ENCODE results near the gene CD38.
"Not testable (repeated sequence)": the region's sequence is repeated elsewhere in the genome, so short reads cannot be mapped to it uniquely, and the experiment has no call there.

CD38 gene

GRCh38 chr4:15762460-15762859 is 15.7 kb upstream of the CD38 start:
- DNase-seq (ENCODE audit: low spot score): not testable (repeated sequence)

- DNase-seq (ENCODE audit: low spot score): no peak
Observed at GRCh38 chr4:15765391-15765790, 12.7 kb upstream of the CD38 start.

- DNase-seq (ENCODE audit: low spot score): no peak
Observed at GRCh38 chr4:15765910-15766697, 12.0 kb upstream of the CD38 start.

- no peak for DNase-seq (ENCODE audit: low spot score)
Observed at GRCh38 chr4:15766821-15767220, 11.3 kb upstream of the CD38 start.

- DNase-seq (ENCODE audit: low spot score): no peak
Observed at GRCh38 chr4:15769202-15769601, 8.9 kb upstream of the CD38 start.

- no peak for DNase-seq (ENCODE audit: low spot score)
Observed at GRCh38 chr4:15771216-15772058, 6.7 kb upstream of the CD38 start.

- no peak for DNase-seq (ENCODE audit: low spot score)
Observed at GRCh38 chr4:15774020-15774420, 4.1 kb upstream of the CD38 start.

- DNase-seq (ENCODE audit: low spot score): no peak
Observed at GRCh38 chr4:15776871-15777648, 1.1 kb upstream of the CD38 start.

GRCh38 chr4:15777697-15778288 is 335 bp upstream of the CD38 start:
- DNase-seq (ENCODE audit: low spot score): no peak

- DNase-seq (ENCODE audit: low spot score): peak; percentile 76
Observed at GRCh38 chr4:15779306-15779705, 1.2 kb downstream of the CD38 start.

- no peak for DNase-seq (ENCODE audit: low spot score)
Observed at GRCh38 chr4:15779809-15780208, 1.7 kb downstream of the CD38 start.

- DNase-seq (ENCODE audit: low spot score): no peak
Observed at GRCh38 chr4:15781427-15782095, 3.4 kb downstream of the CD38 start.

GRCh38 chr4:15783676-15784075 is 5.5 kb downstream of the CD38 start:
- DNase-seq (ENCODE audit: low spot score): no peak

- DNase-seq (ENCODE audit: low spot score): no peak
Observed at GRCh38 chr4:15784959-15785634, 7.0 kb downstream of the CD38 start.

GRCh38 chr4:15786743-15787142 is 8.6 kb downstream of the CD38 start:
- no peak for DNase-seq (ENCODE audit: low spot score)

- no peak for DNase-seq (ENCODE audit: low spot score)
Observed at GRCh38 chr4:15792974-15793373, 14.8 kb downstream of the CD38 start.

- no peak for DNase-seq (ENCODE audit: low spot score)
Observed at GRCh38 chr4:15793506-15794363, 15.6 kb downstream of the CD38 start.

- no peak for DNase-seq (ENCODE audit: low spot score)
Observed at GRCh38 chr4:15794426-15794825, 16.3 kb downstream of the CD38 start.

- no peak for DNase-seq (ENCODE audit: low spot score)
Observed at GRCh38 chr4:15794905-15795304, 16.8 kb downstream of the CD38 start.

- no peak for DNase-seq (ENCODE audit: low spot score)
Observed at GRCh38 chr4:15797320-15797719, 19.2 kb downstream of the CD38 start.
